Ramos (cell line): ENCODE data around the gene RAB31.
"Not testable (repeated sequence)": the region's sequence is repeated elsewhere in the genome, so short reads cannot be mapped to it uniquely, and the experiment has no call there.

Experiments
- in situ Hi-C: fragments of 300-500 bp; cut with MboI; formaldehyde crosslinking; loops from one replicate; pipeline ENCODE4 v1.14.3; 2022; ENCODE audit warnings: low sequenced_read_pairs; ENCODE audit not compliant: unreplicated experiment

Gene RAB31

DNA sequence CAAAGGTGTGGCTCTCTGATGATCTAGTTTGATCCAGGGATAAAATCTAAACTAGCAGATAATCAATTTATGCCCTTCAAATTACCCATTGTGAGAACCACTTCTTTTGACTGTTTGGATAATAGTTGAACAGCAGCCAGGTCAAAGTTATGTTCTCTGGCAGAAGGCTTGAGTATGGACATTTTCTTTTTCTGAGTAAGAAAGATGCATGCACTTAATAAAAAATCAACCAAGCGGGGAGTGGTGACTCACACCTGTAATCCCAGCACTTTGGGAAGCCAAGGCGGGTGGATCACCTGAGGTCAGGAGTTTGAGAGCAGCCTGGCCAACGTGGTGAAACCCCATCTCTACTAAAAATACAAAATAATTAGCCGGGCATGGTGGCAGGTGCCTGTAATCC lies 183.4 kb downstream of the RAB31 start:
- in situ Hi-C loops: not testable (repeated sequence)

DNA sequence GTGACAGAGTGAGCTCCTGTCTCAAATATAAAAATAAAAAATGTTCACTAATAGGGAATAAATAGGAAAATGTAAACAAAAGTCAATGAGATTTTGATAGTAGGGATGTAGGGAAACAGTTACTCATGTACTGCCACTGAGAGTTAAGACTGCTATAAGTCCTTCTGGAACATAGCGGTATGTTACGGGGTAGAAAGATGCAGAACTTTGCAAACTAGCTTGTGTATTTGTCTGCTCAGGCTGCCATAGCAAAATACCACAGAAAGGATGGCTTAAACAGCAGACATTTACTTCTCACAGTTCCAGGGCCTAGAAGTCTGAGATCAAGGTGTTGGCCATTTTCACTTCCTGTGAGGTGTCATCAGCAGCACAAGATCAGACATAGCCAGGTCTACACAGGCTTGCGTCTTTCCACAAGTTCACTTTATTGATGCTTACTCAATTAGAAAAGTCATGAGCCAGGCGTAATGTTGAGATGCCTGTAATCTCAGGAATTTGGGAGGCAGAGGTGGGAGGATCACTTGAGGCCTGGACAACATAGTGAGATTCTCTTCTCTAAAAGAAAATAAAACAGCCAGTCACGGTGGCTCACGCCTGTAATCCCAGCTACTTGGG lies 186.5 kb downstream of the RAB31 start:
- in situ Hi-C loops: no loop called here

DNA sequence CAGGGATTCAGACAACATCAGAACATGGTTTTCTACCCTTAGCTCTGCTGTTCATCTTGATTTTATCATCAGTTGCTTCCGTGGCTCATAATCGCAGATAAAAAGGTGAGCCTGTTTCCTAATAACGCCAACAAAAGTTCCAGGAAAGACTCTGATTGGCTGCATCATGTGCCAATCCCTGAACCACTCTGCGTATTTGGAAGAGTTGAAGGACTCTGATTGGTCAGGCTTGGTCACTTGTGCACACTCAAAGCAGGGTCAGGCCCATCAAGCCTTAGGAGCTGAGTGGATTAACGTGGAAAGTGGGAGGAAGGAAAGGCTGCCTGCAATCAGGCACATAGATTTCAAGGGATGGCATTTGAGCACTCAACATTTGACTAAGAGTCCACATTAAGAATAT lies 189.0 kb downstream of the RAB31 start:
- in situ Hi-C loops: no loop called here

DNA sequence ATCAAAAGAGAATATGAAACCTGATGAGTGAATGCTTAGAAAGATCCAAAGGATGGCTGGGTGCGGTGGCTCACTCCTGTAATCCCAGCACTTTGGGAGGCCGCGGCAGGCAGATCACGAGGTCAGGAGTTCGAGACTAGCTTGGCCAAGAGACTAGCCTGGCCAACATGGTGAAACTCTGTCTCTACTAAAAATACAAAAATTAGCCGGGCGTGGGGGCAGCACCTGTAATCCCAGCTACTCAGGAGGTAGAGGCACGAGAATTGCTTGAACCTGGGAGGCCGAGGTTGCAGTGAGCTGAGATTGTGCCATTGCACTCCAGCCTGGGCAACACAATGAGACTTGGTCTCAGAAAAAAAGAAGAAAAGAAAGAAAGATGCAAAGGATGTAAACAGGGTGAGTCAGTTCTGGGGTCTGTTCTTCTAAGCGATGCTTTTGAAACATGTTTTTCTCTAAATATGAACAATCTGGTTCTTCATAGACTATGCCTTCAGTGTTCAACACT lies 189.7 kb downstream of the RAB31 start:
- in situ Hi-C loops: not testable (repeated sequence)

DNA sequence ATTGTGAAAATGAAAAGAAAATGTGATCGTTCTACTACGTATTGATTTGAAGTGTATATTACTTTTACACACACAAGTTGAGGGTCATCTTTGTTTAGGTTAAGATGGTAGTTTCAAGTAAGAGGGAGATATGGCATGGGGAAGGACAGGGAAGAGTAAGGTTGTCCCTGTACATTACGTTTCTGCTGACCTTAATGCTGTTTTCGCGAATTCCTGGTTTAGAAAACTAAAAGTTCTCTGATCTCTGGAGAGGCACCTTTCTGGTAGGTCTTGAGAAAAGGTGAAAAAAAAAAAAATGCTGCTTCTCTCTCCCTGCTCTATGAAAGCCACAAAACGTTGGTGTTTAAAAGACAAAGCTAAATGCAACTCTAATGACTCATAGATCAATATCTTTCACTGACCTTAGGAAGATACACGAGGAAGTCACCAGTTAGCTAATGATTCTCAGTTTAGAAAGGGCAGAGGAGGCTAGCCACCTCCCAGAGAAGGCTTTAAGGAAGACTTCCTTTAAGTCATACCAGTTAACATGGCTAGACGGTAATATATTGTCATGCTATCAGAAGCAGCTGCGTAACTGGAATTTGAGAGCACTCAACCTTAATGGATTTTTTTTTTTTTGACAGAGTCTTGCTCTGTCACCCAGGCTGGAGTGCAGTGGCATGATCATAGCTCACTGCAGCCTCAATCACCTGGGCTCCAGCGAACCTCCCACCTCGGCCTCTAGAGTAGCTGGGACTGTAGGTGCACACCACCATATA lies 190.9 kb downstream of the RAB31 start:
- in situ Hi-C loops: no loop called here

DNA sequence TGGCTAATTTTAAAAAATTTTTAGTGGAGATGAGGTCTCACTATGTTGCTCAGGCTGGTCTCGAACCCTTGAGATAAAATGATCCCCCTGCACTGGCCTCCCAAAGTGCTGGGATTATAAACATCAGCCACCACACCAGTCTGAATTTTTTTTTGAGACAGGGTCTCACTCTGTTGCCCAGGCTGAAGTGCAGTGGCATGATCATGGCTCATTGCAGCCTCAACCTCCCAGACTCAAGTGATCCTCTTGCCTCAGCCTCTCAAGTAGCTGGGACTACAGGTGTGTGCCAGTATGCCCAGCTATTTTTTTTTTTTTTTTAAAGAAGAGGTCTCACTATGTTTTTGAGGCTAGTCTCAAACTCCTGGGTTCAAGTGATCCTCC lies 191.4 kb downstream of the RAB31 start:
- in situ Hi-C loops: not testable (repeated sequence)

DNA sequence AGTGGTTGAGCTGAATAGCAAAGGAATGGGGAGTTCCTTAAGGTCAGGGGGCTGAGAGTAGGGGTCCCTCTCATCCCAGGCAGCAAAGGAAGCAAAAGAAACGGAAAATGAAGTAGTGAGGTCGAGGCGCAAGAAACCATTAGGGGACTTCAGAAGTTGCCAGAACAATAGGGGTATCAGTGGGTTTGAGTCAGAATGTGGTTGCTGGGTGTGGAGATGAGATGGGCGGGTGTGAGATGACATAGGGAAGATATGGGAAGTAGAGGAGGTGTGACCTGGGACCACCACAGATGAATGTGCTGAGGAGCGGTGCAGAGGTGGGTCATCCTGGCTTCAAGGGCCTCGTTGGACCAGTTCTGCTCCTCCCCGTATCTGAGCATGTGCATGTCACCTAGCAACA lies 192.6 kb downstream of the RAB31 start:
- in situ Hi-C loops: no loop called here

DNA sequence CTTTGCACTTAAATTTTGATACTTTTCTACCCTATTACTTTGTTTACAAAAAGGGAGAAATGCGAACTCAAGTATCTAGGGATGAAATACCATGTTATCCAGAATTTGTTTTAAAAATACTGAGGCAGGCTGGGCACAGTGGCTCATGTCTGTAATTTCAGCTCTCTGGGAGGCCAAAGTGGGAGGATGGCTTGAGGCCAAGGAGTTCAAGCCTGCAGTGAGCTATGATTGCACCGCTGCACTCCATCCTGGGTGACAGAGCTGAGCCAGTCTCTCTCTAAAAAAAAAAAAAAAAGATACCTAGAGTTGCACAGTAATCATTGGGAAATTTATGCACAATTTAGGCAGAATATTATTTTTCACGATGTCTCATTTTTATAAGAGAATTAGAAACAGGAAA lies 193.3 kb downstream of the RAB31 start:
- in situ Hi-C loops: no loop called here

DNA sequence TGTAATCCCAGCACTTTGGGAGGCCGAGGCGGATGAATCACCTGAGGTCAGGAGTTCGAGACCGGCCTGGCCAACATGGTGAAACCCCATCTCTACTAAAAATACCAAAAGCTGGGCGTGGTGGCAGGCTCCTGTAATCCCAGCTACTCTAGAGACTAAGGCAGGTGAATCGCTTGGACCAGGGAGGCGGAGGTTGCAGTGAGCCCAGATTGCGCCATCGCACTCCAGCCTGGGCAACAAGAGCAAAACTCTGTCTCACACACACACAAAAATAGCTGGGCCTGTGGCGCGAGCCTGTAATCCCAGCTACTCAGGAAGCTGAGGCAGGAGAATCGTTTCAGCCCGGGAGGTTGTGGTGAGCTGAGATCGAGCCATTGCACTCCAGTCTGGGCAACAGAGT lies 194.2 kb downstream of the RAB31 start:
- in situ Hi-C loops: not testable (repeated sequence)

DNA sequence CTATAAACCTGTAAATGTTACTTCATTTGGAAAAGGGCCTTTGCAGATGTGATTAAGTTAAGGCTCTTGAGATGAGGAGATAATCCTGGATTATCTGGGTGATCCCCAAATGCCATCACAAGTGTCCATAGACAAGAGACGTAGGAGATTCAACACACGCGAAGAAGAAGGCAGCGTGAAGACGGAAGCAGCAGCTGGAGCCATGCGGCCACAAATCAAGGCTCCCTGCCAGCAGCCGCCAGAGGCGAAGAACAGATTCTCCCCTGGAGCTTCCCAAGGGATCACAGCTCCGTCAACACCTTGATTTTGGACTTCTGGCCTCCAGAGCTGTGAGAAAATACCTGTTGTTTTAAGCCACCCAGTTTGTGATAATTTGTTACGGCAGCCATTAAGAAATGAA lies 194.7 kb downstream of the RAB31 start:
- in situ Hi-C loops: no loop called here

DNA sequence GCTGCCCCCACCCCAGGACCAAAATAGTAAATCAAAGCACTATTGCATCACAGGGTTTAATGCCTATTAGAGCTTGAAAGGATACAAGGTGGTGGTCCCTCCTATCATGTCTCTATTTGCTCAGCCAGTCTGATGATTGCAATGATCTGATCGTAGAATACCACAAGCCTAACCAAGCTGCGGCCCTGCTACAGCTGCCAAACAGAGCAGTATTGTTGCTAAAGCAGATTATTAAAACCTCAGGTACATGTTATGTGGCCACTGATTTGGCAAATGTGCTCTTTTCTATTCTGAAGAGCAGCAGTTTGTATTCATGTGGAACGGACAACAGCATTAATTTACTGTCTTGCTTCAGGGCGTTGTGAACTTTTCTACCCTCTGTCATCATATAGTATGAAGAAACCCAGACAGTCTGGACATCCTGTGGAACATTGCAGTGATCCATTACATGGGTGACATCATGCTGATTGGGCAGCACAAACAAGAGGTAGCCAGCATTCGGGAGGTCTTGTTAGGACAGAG lies 197.4 kb downstream of the RAB31 start:
- in situ Hi-C loops: no loop called here

DNA sequence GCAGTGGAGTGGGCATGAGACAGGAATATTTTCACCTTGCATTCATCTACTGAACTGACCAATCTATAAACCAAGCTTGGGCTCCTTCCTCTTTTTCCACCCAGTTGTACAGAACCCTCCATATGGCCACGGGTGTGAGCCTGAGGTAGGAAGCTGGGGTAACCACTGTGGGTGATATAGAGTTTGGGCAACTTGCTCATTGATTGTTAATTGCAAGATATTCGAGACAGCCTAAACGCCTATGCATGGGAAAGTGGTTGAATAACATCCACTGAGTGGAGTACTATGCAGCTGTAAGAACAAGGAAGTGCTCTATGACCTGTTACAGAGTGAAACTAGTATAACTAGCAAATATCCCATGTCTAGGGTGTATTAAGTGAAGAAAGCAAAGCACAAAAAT lies 198.4 kb downstream of the RAB31 start:
- in situ Hi-C loops: no loop called here

DNA sequence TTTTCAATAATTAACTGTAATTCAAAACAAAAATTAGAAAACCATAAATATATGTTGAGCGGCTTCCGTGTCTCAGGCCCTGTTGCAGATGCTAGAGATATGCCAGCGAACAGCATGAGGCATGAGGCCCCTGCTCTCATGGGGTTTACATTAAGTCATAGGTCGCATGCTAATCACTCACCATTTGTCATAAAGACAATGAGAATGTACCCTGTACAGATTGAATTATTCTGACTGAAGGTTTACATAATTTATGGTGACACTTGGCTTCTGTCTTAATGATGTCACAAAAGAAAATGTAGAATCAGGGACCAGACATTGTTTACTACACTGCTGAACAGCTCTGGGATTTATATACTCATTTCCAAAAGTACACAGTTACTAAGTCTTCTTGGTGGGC lies 199.8 kb downstream of the RAB31 start:
- in situ Hi-C loops: no loop called here

DNA sequence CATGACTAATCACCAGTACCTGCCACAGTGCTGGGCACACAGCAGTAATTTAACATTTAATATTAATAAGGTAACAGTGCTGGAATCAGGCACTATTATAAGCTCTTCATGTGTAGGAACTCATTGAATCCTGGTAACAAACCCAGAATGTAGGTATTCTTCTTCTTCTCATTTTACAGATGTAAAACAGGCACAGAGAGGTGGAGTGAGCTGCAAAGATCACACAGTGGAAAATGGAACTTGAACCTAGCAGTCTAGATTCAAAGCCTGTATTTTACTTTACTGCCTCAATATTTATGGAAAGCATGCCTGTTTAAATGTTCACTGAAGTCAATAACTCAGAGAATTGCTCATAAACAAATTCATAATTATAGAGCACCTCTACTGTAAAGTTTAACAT lies 202.0 kb downstream of the RAB31 start:
- in situ Hi-C loops: no loop called here

DNA sequence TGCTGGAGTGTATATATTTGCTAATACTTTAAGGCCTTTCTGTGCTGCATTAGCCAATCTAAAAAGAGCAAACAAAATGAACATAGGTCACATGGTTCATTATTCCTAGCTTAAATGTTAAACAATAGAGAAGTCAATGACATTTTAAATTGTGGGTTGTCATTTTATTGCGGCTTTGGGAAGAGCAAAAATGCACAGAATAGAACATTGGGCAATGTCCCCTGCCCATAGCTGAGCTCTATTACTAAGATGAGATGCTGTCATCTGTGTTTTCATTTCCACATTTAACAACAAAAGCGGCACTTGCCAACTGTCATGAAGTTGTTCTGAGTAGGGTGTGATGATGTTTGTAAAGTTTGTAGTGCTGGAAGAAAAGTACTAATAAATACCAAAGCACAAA lies 202.6 kb downstream of the RAB31 start:
- in situ Hi-C loops: no loop called here

DNA sequence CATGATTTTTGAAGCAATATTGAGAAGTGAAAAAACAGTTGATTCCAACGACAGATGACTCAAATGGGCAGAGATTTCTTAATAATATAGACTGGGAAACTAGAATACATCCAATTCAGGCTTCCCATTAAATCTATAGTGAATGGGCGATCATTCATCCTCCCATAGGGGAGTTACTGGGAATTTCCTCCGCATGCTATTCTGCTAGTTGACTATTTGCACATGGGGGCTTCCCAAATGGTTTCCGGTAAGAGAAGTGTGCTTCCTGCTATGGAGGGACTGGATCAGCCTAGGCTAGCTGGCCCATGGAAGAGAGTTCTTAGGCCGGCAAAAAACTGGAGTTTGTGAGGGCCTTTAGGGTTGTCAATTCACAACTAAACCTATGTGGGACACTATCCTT lies 203.1 kb downstream of the RAB31 start:
- in situ Hi-C loops: no loop called here
